Common myeloid progenitor, CD34-positive (primary cell): Measurements from ENCODE around the gene WDR27.
A peak's percentile ranks its signal among the peaks of the same experiment; 100 is the strongest.

Experiments
- CTCF ChIA-PET: fragments of 350-600 bp; sonication (Branson Sonifier 250); formaldehyde crosslinking; loops from one replicate; lab custom pipeline; 2021; ENCODE audit warnings: antibody characterized with exemption; lab: Charles Lee
- POLR2A ChIA-PET: fragments of 350-600 bp; sonication (Branson Sonifier 250); formaldehyde crosslinking; loops from one replicate; lab custom pipeline; 2021; ENCODE audit warnings: antibody characterized with exemption; lab: Charles Lee
- DNase-seq, 3 donors: peaks; one replicate each; pipeline versions ENCODE4 v3.0.0 to v3.0.0-alpha.2; 2013
- H3K27ac ChIP-seq, 2 experiments: 1 replicate in 1 of 2; 2 replicates in 1 of 2; pipeline ENCODE4 v1.7.0; 2013; ENCODE audit warnings: inconsistent platforms in 2 of 2, low read length in 2 of 2, mild to moderate bottlenecking in 2 of 2, low read depth in 1 of 2, moderate library complexity in 1 of 2; ENCODE audit not compliant: severe bottlenecking in 2 of 2, insufficient read depth in 1 of 2, poor library complexity in 1 of 2
- H3K27me3 ChIP-seq, 5 experiments: replicated peaks in 2 of 5; 1 replicate in 3 of 5; 2 replicates in 2 of 5; pipeline versions ENCODE4 v1.6.1 to v1.7.0; 2013; ENCODE audit warnings: low read length in 4 of 5, mild to moderate bottlenecking in 2 of 5, moderate library complexity in 2 of 5, inconsistent platforms in 1 of 5; ENCODE audit not compliant: insufficient read depth in 5 of 5, control insufficient read depth in 4 of 5
- H3K36me3 ChIP-seq, 4 experiments: 1 replicate in 2 of 4; 2 replicates in 2 of 4; pipeline versions ENCODE4 v1.6.1 to v1.7.0; 2013; ENCODE audit warnings: low read length in 3 of 4, control low read depth in 1 of 4, mild to moderate bottlenecking in 1 of 4; ENCODE audit not compliant: control insufficient read depth in 4 of 4, insufficient read depth in 4 of 4
- H3K4me1 ChIP-seq, 4 experiments: 1 replicate in 3 of 4; 2 replicates in 1 of 4; pipeline versions ENCODE4 v1.6.1 to v1.7.1; 2013; ENCODE audit warnings: low read length in 3 of 4, mild to moderate bottlenecking in 3 of 4, control low read depth in 1 of 4, inconsistent platforms in 1 of 4, moderate library complexity in 1 of 4; ENCODE audit not compliant: control insufficient read depth in 4 of 4, insufficient read depth in 4 of 4; ENCODE audit errors: control extremely low read depth in 1 of 4
- H3K4me3 ChIP-seq, 7 experiments: 1 replicate in 4 of 7; 2 replicates in 3 of 7; pipeline versions ENCODE4 v1.5.1 to v1.7.0; 2013; ENCODE audit warnings: mild to moderate bottlenecking in 7 of 7, low read length in 6 of 7, moderate library complexity in 6 of 7, inconsistent platforms in 2 of 7, low read depth in 2 of 7, control low read depth in 1 of 7; ENCODE audit not compliant: insufficient read depth in 4 of 7, control insufficient read depth in 1 of 7; ENCODE audit errors: extremely low read depth in 1 of 7
- H3K9me3 ChIP-seq, 5 experiments: 1 replicate in 4 of 5; 2 replicates in 1 of 5; pipeline versions ENCODE4 v1.6.1 to v1.7.1; 2013; ENCODE audit warnings: low read length in 4 of 5, mild to moderate bottlenecking in 2 of 5, inconsistent platforms in 1 of 5, low read depth in 1 of 5, moderate library complexity in 1 of 5; ENCODE audit not compliant: control insufficient read depth in 4 of 5, insufficient read depth in 2 of 5; ENCODE audit errors: control extremely low read depth in 1 of 5
- whole genome bisulfite sequencing: methylation state at CpG from one replicate; pipeline ENCODE4 v1.1.5; 2013; ENCODE audit not compliant: insufficient coverage; 5-methylcytosine and 5-hydroxymethylcytosine counted together

The WDR27 gene

DNA sequence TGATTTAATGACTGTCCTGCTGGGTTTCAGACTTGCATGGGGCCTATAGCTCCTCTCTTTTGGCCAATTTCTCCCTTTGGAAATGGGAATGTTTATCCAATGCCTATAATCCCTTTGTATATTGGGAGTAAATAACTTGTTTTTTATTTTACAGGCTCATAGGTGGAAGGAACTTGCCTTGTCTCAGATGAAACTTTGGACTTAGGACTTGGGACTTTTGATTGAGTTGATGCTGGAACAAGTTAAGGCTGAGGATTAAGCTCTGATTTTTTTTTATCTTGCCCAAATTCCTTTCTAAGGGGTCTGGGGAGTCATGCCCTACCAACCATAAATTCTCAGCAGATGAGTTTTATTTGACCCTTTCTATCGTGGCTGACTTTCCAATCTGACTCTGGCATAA is 23.5 kb downstream of the WDR27 start:
- 90% methylated on average over 1 of the region's 1 CpG for WGBS
- no peaks in the 10 kb centered on the region for H3K27me3 ChIP-seq
- peaks cover 7 to 53% (median 23%) of the 10 kb centered on the region in 4 experiments for H3K36me3 ChIP-seq
- H3K9me3 ChIP-seq = peaks cover 0 to 22% (median 10%) of the 10 kb centered on the region in 5 experiments
- H3K4me1 ChIP-seq = no peaks in the 10 kb centered on the region
- DNase-seq = no peak
- ChIA-PET CTCF (no interaction called here), POLR2A (no interaction called here)
- no peak overlapping the region for H3K27ac ChIP-seq
- no peak overlapping the region for H3K4me3 ChIP-seq

DNA sequence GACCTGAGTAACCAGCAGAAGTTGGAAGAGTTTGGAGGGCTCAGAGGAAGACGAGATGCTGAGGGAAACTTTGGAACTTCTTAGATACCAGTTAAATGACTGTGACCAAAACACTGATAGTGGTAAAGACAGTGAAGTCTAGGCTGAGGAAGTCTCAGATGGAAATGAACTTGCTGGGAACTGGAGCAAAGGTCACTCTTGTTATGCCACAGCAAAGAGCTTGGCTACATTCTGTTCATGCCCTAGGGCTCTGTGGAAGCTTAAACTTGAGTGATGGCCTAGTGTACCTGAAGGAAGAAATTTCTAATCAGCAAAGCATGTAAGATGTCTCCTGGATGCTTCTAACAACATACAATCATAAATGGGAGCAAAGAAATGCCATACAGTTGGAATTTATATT is 24.7 kb downstream of the WDR27 start:
- Histone ChIP-seq H3K9me3 (peaks cover 0 to 15% (median 7%) of the 10 kb centered on the region in 5 experiments), H3K4me1 (no peaks in the 10 kb centered on the region), H3K27me3 (no peaks in the 10 kb centered on the region), H3K36me3 (peaks cover 7 to 42% (median 22%) of the 10 kb centered on the region in 4 experiments), H3K27ac (no peak overlapping the region), H3K4me3 (no peak overlapping the region)
- no peak for DNase-seq
- CTCF ChIA-PET = interaction anchor here (0.8 kb wide), 1 partner anchor 12 kb away, joined by 4 read pairs; no protein-coding TSS in a partner anchor
- POLR2A ChIA-PET = no interaction called here
- WGBS = 100% methylated on average over 1 of the region's 1 CpG

DNA sequence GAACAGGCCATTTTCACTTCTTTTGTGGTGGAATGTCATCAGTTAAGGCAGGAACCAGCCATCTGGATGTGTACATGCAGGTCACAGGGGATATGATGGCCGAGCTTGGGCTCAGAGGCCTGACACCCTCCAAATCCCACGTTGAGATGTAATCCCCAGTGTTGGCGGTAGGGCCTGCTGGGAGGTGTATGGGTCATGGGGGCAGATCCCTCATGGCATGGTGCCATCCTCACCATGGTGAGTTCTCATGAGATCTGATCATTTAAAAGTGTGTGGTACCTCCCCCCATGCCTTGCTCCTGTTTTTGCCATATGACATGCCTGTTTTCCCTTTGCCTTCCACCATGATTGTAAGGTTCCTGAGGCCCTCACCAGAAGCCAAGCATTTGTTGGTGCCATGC is 26.8 kb downstream of the WDR27 start:
- WGBS = 100% methylated on average over 3 of the region's 3 CpGs
- POLR2A ChIA-PET = no interaction called here
- H3K4me3 ChIP-seq = no peak overlapping the region
- no peak overlapping the region for H3K27ac ChIP-seq
- H3K4me1 ChIP-seq = peaks cover 0 to 7% (median 3%) of the 10 kb centered on the region in 4 experiments
- no peaks in the 10 kb centered on the region for H3K27me3 ChIP-seq
- no peak for DNase-seq
- peaks cover 0 to 39% (median 18%) of the 10 kb centered on the region in 4 experiments for H3K36me3 ChIP-seq
- no peaks in the 10 kb centered on the region for H3K9me3 ChIP-seq
- CTCF ChIA-PET = no interaction called here

DNA sequence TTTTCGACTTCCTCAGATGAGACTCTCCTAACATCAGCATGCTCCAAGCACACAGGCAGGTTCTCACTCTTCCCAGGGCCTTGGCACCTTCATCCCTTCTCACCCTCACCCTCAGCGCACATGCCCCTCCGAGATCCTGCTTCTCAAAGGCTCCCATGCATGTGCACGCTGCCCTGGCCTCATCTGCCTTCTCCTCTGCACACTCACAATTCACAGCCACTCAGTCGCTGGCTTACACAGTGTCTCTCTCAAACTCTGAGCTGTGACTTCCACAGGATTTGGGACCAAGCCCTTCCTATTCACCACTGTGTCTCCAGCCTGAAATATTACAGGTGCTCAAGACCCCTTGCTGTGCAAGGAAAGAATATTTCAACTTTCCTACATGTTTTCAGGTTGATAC is 30.3 kb downstream of the WDR27 start:
- no peak overlapping the region for H3K27ac ChIP-seq
- CTCF ChIA-PET = no interaction called here

DNA sequence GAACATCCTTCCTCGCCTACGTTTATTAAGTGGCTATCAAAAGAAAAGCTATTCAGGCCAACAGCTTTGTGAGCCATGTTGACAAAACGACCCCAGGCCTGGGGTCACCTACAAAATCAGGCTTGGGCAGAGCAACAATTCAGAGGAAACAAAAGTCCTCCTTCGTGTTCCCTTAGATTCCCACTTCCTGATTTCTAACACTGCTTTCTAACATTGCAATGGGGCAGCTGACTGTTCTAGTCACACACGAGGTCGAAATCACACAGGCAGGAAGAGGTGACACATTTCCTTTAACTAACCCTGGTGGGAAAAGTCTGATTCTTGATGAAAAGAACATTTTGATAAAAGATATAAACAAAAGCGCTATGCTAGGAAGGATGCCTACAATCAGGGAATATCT is 31.9 kb downstream of the WDR27 start:
- H3K27me3 ChIP-seq = no peaks in the 10 kb centered on the region
- WGBS = 27% methylated on average over 6 of the region's 7 CpGs
- H3K4me1 ChIP-seq = peaks cover 0 to 15% (median 7%) of the 10 kb centered on the region in 4 experiments
- DNase-seq = peak; percentile 29 to 56 (median 44)
- ChIA-PET POLR2A (no interaction called here), CTCF (no interaction called here)
- H3K27ac ChIP-seq = no peak overlapping the region
- no peaks in the 10 kb centered on the region for H3K9me3 ChIP-seq
- no peak overlapping the region for H3K4me3 ChIP-seq
- peaks cover 3 to 47% (median 37%) of the 10 kb centered on the region in 4 experiments for H3K36me3 ChIP-seq

More for the DNA sequence above, 30.3 kb downstream of the WDR27 start:
- no peak for DNase-seq
- H3K4me1 ChIP-seq = peaks cover 0 to 15% (median 7%) of the 10 kb centered on the region in 4 experiments
- 90% methylated on average over 5 of the region's 5 CpGs for WGBS
- no peaks in the 10 kb centered on the region for H3K9me3 ChIP-seq
- no peak overlapping the region for H3K4me3 ChIP-seq
- no peaks in the 10 kb centered on the region for H3K27me3 ChIP-seq
- POLR2A ChIA-PET = interaction anchor here (0.6 kb wide), 1 partner anchor 83 kb away, joined by 3 read pairs; no protein-coding TSS in a partner anchor
- H3K36me3 ChIP-seq = peaks cover 0 to 39% (median 32%) of the 10 kb centered on the region in 4 experiments

DNA sequence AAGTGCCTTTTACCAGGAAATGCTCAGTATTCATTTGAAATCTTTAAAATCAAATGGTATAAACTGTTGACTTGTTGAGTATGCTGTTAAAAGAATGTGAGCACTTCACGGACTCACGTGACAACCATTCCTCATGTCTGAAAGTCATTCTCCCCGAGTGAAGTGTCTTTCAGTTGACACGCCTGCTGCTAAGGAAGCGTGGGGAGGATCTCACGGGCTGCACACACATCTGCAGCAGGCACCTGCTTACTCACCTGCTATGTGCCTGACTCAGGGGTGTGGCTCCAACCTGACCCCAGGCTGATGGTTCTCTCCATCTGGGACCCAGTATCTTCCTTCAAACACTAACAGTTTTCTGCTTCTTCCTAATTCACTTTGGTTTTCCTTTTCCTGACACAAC is 32.7 kb downstream of the WDR27 start:
- 89% methylated on average over 6 of the region's 6 CpGs for WGBS
- H3K27me3 ChIP-seq = no peaks in the 10 kb centered on the region
- no peaks in the 10 kb centered on the region for H3K9me3 ChIP-seq
- no peak overlapping the region for H3K4me3 ChIP-seq
- H3K27ac ChIP-seq = no peak overlapping the region
- DNase-seq = no peak
- ChIA-PET CTCF (no interaction called here), POLR2A (no interaction called here)
- H3K36me3 ChIP-seq = peaks cover 3 to 52% (median 36%) of the 10 kb centered on the region in 4 experiments
- peaks cover 0 to 15% (median 7%) of the 10 kb centered on the region in 4 experiments for H3K4me1 ChIP-seq

DNA sequence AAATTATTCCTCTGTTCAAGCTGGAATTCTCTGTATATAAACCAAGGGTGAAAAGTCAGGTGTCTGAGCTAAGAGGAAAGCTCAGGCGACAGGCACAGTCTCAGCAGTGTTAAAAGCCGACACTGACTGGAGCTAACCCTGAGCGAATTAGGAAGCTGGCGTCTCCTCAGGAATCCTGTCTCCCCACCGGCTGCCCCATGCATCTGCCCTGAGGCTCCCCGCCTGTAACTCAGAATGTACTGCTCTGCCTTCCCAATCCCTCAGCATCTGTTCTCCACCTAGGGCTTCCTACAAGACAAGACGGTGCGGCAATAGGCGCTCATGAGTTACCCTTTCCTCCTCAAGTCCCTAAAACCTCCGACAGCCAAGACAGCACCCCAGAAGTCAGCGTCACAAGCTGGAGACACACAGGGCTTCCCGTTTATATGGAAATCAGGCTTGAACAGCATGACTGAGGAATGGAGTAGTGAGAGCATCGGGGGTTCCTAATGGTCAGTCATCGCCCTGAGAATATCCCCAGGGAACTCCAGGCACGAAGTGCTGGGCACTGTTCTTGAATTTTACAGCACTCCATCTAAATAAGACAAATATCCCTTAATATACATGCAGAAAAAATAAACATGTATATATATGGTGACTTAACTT is 33.5 kb downstream of the WDR27 start:
- Histone ChIP-seq H3K4me3 (no peak overlapping the region), H3K27me3 (no peaks in the 10 kb centered on the region), H3K36me3 (peaks cover 5 to 61% (median 44%) of the 10 kb centered on the region in 4 experiments), H3K27ac (no peak overlapping the region), H3K9me3 (no peaks in the 10 kb centered on the region), H3K4me1 (peaks cover 0 to 15% (median 7%) of the 10 kb centered on the region in 4 experiments)
- ChIA-PET POLR2A (no interaction called here), CTCF (no interaction called here)
- no peak for DNase-seq
- WGBS = 91% methylated on average over 13 of the region's 15 CpGs
